ENCODE results near the gene TNFRSF18. TPM values are rescaled to one million over a fixed set of nuclear protein-coding genes. Genes with fewer than 3 reads are reported as not detected.

The TNFRSF18 gene
- total and polyA plus RNA-seq, 2 donors (not counting 3 experiments of a cell fraction or from before 2014, with no cell fraction given) = not detected

DNA sequence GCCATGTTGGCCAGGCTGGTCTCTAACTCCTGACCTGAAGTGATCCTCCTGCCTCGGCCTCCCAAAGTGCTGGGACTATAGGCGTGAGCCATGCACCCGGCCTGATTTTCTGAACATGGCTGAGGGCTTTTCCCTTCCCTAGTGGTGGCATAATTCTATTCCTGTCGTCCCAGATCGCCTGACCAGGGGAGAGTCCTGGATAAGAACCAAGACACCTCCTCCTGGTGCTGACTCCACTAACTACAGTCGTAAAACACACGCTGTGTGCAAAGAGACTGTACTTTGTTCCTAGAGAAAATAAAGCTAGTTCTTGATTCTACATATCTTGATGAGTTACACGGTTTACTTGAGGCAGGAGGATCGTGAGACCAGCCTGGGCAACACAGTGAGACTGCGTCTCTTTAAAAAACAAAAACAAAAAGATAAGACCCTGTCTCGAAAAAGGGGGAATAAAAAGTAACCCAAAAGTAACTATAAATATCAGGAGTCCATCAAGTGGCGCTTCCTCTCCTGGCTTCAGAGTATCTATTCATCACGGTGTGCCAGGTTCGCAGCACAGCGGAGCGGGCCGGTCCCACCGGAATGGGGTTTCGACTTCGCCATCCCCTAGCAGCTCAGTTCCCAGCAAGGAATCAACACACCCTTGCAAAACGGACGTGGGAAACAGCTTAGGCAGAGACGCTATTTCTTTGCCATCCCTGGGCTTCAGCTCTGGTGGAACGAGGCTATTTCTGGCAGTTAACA is 24.4 kb upstream of the TNFRSF18 start:
- DNase-seq (ENCODE audit: low read depth, low spot score) (peak; percentile 55), FAIRE-seq (no peak)
- Histone ChIP-seq H3K4me1 (ENCODE audit: control insufficient read depth, extremely low read depth, insufficient read depth, low read length) (peaks cover 6% of the 10 kb centered on the region), H3K36me3 (ENCODE audit: control insufficient read depth in 2 of 2, extremely low read depth in 1 of 2, insufficient read depth in 2 of 2, low read length in 2 of 2) (peaks cover 6 to 17% of the 10 kb centered on the region in 2 experiments), H3K9me1 (replicated peaks; ENCODE audit: control insufficient read depth, extremely low read depth, insufficient read depth, low read length) (no peaks in the 10 kb centered on the region), H3K27ac (ENCODE audit: insufficient read depth, low read depth, low read length) (peak overlapping the region; percentile 39), H3K27me3 (ENCODE audit: control insufficient read depth in 2 of 2, insufficient read depth in 2 of 2, low read length in 2 of 2) (no peaks in the 10 kb centered on the region), H3K9me3 (replicated peaks; ENCODE audit: control insufficient read depth, insufficient read depth, low read length) (no peaks in the 10 kb centered on the region), H2AFZ (ENCODE audit: low read depth, low read length) (peak overlapping the region; percentile 4), H4K20me1 (replicated peaks; ENCODE audit: control insufficient read depth, extremely low read depth, insufficient read depth, low read length) (no peaks in the 10 kb centered on the region), H3K79me2 (ENCODE audit: control insufficient read depth, insufficient read depth, low read length) (peaks cover 69% of the 10 kb centered on the region), H3K9ac (replicated peaks; ENCODE audit: extremely low read depth, insufficient read depth, low read length) (peak overlapping the region; percentile 69), H3K4me2 (ENCODE audit: insufficient read depth, low read length) (peak overlapping the region; percentile 87), H3K4me3 (replicated peaks in 1 of 3; ENCODE audit: insufficient read depth in 1 of 3, low read depth in 1 of 3, low read length in 3 of 3) (peak overlapping the region; percentile 54 to 88 (median 80))
- intact Hi-C loops (cut with micrococcal nuclease) (loop anchor here (1.0 to 2.0 kb wide), 6 partner anchors 18 to 198 kb away; partner anchors contain the start of gene PUSL1), dilution Hi-C loops (cut with MboI; ENCODE audit: extremely low pct_ligation_motif_present, low sequenced_read_pairs) (no loop called here)
- ChIA-PET CTCF (interaction anchor here (0.7 to 3.7 kb wide), 7 partner anchors 18 to 246 kb away, joined by 3 to 43 read pairs (median 6); no protein-coding TSS in a partner anchor), POLR2A (interaction anchor here (0.8 to 1.1 kb wide), 2 partner anchors 41 to 112 kb away, joined by 3 read pairs; no protein-coding TSS in a partner anchor)
- TF ChIP-seq, protein P1, sequence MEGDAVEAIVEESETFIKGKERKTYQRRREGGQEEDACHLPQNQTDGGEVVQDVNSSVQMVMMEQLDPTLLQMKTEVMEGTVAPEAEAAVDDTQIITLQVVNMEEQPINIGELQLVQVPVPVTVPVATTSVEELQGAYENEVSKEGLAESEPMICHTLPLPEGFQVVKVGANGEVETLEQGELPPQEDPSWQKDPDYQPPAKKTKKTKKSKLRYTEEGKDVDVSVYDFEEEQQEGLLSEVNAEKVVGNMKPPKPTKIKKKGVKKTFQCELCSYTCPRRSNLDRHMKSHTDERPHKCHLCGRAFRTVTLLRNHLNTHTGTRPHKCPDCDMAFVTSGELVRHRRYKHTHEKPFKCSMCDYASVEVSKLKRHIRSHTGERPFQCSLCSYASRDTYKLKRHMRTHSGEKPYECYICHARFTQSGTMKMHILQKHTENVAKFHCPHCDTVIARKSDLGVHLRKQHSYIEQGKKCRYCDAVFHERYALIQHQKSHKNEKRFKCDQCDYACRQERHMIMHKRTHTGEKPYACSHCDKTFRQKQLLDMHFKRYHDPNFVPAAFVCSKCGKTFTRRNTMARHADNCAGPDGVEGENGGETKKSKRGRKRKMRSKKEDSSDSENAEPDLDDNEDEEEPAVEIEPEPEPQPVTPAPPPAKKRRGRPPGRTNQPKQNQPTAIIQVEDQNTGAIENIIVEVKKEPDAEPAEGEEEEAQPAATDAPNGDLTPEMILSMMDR (IDR thresholded peaks at IDR 0.05; ENCODE audit: extremely low read depth in 1 of 2, insufficient read depth in 1 of 2, low read depth in 1 of 2, low read length in 2 of 2) = peak; percentile 26 to 30
- TF ChIP-seq JUN (IDR thresholded peaks at IDR 0.05; ENCODE audit: borderline replicate concordance, insufficient read depth, insufficient read length, low read depth) (no peak), POLR2AphosphoS5 (IDR thresholded peaks at IDR 0.05; ENCODE audit: insufficient read depth, low read depth, low read length) (no peak), FOS (IDR thresholded peaks at IDR 0.05; ENCODE audit: borderline replicate concordance, insufficient read depth, low read length) (no peak)
- TF ChIP-seq, protein P2, sequence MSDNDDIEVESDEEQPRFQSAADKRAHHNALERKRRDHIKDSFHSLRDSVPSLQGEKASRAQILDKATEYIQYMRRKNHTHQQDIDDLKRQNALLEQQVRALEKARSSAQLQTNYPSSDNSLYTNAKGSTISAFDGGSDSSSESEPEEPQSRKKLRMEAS (IDR thresholded peaks at IDR 0.05; ENCODE audit: insufficient read depth, insufficient read length) = no peak
- TSS peak; percentile 71 for BruUV-seq (replicated peaks)

All from endothelial cell of umbilical vein (primary cell).